ENCODE results near the gene NKX6-2. TPM values are rescaled to one million over a fixed set of nuclear protein-coding genes. Genes with fewer than 3 reads are reported as not detected.
"Not testable (repeated sequence)": the region's sequence is repeated elsewhere in the genome, so short reads cannot be mapped to it uniquely, and the experiment has no call there.

Gene NKX6-2
- total RNA-seq, 2 experiments from 2014 or later, result not detected

DNA sequence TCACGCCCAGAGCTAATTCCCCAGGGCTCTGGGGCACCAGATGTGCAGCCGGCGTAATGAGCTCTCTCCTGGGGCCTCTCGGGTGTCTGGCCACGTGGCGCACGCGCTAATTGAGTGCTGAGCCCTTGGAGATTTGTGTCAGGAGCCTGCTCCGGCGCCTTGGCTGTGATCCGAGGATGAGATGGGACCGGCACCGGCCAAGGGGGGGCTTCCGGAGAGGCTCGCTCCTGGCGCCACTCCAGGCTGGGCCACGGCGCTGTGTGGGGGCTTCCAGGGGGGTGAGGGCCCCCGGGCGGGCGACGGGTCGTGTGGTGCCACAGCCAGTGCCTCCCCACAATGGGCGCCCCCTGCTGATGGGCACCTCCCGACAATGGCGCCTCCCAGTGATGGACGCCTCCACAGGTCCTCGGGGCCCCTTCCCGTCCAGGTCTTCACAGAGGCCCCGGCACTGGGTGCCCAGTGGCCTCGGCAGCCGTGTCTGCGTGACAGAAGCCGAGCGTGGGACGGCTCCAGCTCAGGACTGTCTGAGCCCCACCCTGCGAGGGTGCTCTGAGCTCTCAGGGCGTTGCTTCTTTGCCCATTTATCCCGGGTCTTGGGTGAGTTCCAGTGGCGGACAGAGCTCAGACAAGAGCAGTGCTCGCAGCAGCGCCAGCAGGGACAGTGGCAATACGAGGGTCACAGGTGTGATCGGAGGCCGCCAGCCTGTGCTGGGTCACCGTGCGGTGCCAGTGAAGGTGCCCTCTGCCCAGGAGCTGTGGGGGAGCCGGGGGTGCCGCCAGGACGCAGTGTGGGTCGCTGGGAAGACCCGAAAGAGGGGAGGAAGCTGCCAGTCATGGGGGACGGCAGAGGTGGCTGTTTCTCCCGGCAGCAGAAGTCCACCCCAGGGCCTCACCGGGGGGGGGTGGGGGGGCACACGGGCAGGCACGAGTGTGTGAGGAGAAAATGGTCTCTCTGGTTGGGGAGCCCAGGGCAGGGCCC lies 8.2 kb upstream of the NKX6-2 start:
- ChIA-PET POLR2A (no interaction called here), CTCF (interaction anchor here (1.0 kb wide), 1 partner anchor 139 kb away, joined by 4 read pairs; no protein-coding TSS in a partner anchor)
- DNase-seq, result no peak
- ATAC-seq, result no peak
- TF ChIP-seq, protein P1, sequence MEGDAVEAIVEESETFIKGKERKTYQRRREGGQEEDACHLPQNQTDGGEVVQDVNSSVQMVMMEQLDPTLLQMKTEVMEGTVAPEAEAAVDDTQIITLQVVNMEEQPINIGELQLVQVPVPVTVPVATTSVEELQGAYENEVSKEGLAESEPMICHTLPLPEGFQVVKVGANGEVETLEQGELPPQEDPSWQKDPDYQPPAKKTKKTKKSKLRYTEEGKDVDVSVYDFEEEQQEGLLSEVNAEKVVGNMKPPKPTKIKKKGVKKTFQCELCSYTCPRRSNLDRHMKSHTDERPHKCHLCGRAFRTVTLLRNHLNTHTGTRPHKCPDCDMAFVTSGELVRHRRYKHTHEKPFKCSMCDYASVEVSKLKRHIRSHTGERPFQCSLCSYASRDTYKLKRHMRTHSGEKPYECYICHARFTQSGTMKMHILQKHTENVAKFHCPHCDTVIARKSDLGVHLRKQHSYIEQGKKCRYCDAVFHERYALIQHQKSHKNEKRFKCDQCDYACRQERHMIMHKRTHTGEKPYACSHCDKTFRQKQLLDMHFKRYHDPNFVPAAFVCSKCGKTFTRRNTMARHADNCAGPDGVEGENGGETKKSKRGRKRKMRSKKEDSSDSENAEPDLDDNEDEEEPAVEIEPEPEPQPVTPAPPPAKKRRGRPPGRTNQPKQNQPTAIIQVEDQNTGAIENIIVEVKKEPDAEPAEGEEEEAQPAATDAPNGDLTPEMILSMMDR (IDR thresholded peaks at IDR 0.05), result no peak
- Mint-ChIP-seq H3K27me3 (peaks cover 7% of the 10 kb centered on the region), H3K4me1 (ENCODE audit: low read depth) (no peaks in the 10 kb centered on the region), H3K9me3 (no peaks in the 10 kb centered on the region), H3K4me3 (no peak overlapping the region), H3K27ac (no peak overlapping the region), H3K36me3 (ENCODE audit: low read depth) (no peaks in the 10 kb centered on the region)
- intact Hi-C loops (cut with micrococcal nuclease), result loop anchor here (10.0 kb wide), 1 partner anchor 139 kb away; no protein-coding TSS in a partner anchor

DNA sequence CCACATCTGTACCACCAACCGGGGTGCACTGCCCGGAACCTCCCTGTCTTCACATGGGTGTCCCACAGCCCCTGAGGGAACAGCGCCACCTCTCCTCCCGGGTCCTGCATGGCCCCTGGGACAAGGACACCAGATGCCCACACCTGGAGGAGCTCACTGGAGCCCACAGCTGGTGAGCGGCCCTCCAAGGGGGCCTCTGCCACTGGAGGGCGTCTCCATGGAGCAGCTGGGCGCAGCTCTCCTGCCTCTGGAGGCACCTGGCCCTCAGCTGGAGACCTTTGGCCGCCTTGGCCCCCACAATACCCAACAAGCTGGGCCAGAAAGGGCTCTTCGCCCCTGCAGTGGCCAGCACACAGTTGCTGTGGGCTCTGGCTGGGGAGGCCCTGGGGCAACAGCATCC lies 7.3 kb upstream of the NKX6-2 start:
- Mint-ChIP-seq H3K9me3 (no peaks in the 10 kb centered on the region), H3K4me1 (ENCODE audit: low read depth) (no peaks in the 10 kb centered on the region), H3K27me3 (peaks cover 10% of the 10 kb centered on the region), H3K4me3 (no peak overlapping the region), H3K36me3 (ENCODE audit: low read depth) (no peaks in the 10 kb centered on the region), H3K27ac (no peak overlapping the region)
- intact Hi-C loops (cut with micrococcal nuclease), result loop anchor here (10.0 kb wide), 1 partner anchor 138 kb away; no protein-coding TSS in a partner anchor
- TF ChIP-seq, protein P1 (IDR thresholded peaks at IDR 0.05), result no peak
- DNase-seq (no peak), ATAC-seq (no peak)
- POLR2A ChIA-PET, result no interaction called here
- CTCF ChIA-PET, result interaction anchor here (1.0 kb wide), 1 partner anchor 139 kb away, joined by 4 read pairs; no protein-coding TSS in a partner anchor

DNA sequence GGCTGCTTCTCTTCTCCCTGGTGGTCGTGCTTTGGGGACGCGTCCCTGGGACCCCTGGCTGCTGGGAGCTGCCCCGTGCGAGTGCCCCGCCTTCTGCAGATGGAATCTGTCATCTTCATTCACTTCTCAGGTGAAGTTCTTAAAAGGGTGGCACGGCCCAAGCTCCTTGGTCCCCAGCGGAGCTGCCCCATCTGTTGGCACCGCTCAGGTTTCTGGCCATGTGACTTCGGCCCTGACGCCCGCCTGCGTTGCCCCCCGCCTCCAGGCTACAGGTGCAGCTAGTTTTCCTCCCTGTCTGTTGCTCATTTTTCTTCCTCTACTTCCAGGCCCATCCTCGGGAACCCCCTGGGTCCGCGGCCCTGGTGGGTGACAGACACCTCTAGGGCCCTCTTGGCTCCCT lies 6.8 kb upstream of the NKX6-2 start:
- intact Hi-C loops (cut with micrococcal nuclease), result loop anchor here (10.0 kb wide), 1 partner anchor 138 kb away; no protein-coding TSS in a partner anchor
- Mint-ChIP-seq H3K27me3 (peaks cover 10% of the 10 kb centered on the region), H3K4me1 (ENCODE audit: low read depth) (no peaks in the 10 kb centered on the region), H3K4me3 (no peak overlapping the region), H3K9me3 (no peaks in the 10 kb centered on the region), H3K27ac (no peak overlapping the region), H3K36me3 (ENCODE audit: low read depth) (no peaks in the 10 kb centered on the region)
- ATAC-seq, result no peak
- DNase-seq, result no peak
- ChIA-PET POLR2A (no interaction called here), CTCF (no interaction called here)
- TF ChIP-seq, protein P1 (IDR thresholded peaks at IDR 0.05), result no peak

DNA sequence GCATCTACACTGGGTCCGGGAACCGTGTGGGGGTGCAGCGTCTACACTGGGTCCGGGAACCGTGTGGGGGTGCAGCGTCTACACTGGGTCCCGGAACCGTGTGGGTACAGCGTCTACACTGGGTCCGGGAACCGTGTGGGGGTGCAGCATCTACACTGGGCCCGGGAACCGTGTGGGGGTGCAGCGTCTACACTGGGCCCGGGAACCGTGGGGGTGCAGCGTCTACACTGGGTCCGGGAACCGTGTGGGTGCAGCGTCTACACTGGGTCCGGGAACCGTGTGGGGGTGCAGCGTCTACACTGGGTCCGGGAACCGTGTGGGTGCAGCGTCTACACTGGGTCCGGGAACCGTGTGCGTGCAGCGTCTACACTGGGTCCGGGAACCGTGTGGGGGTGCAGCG lies 6.2 kb upstream of the NKX6-2 start:
- CTCF ChIA-PET; ATAC-seq; H3K4me3 Mint-ChIP-seq; H3K27ac Mint-ChIP-seq; H3K27me3 Mint-ChIP-seq; H3K4me1 Mint-ChIP-seq (ENCODE audit: low read depth); H3K9me3 Mint-ChIP-seq; DNase-seq; POLR2A ChIA-PET; H3K36me3 Mint-ChIP-seq (ENCODE audit: low read depth): not testable (repeated sequence)
- intact Hi-C loops (cut with micrococcal nuclease), result loop anchor here (10.0 kb wide), 1 partner anchor 137 kb away; no protein-coding TSS in a partner anchor

DNA sequence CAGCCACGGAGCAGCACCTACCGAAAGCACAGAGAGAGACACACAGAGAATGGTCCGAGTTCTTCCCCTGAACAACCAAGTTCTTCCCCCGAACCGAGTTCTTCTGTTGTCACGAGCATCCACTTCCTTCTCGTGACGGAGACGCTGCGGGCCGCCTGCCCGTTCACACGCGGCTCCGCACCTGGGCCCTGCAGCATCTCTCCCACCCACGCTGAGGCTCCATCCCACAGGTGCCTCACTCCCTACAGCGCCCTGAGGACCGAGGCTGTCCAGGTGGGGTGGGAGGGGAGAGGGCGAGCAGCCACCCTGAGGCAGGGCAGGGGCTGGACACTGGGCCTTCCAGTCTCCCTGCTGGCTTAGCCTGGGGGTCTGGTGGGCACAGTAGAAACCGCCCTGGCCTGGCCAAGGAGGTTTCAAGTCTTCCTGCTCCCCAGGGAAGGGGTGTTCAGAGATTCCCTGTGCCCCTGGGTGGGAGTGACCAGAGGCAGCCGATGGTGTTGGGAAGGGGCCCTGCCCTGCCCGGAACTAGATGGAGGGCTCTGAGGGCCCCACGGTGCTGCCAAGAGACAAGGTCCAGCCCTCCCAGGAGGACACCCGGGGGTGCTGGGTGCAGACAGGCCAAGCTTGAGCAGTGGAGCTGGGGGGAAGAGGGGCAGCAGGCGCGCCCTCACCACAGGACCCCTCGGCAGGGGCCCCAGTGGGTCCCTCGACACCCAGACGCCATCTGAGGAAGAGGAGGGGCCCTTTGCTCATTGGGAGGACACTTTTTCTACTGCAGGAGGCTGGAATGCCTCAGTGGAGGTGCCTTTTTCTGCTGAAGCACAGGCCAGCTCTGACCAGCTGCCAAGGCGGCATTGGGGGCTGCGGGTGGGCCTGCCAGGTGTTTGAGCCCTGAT lies 5.2 kb upstream of the NKX6-2 start:
- Mint-ChIP-seq H3K4me1 (ENCODE audit: low read depth) (peaks cover 1% of the 10 kb centered on the region), H3K36me3 (ENCODE audit: low read depth) (no peaks in the 10 kb centered on the region), H3K27me3 (peaks cover 11% of the 10 kb centered on the region), H3K27ac (no peak overlapping the region), H3K9me3 (no peaks in the 10 kb centered on the region), H3K4me3 (no peak overlapping the region)
- ATAC-seq (no peak), DNase-seq (no peak)
- intact Hi-C loops (cut with micrococcal nuclease), result loop anchor here (10.0 kb wide), 1 partner anchor 136 kb away; no protein-coding TSS in a partner anchor
- ChIA-PET CTCF (no interaction called here), POLR2A (no interaction called here)
- TF ChIP-seq, protein P1 (IDR thresholded peaks at IDR 0.05), result no peak

All from activated CD8-positive, alpha-beta T cell treated with anti-CD3 and anti-CD28 coated beads for 36 hours (primary cell).